Activated CD4-positive, CD25-positive, alpha-beta regulatory T cell treated with anti-CD3 and anti-CD28 coated beads, Interleukin-2, amount 50 U/mL, for 24 hours (primary cell): ENCODE measurements around the gene SIRPB2.
"Not testable (repeated sequence)": the region's sequence is repeated elsewhere in the genome, so short reads cannot be mapped to it uniquely, and the experiment has no call there.

Source experiments
- ATAC-seq, 2 donors: fragments of 150-1000 bp; cut with Tn5 transposase; one replicate each; pipeline ENCODE4 v1.10.0; 2021; ENCODE audit warnings: mild to moderate bottlenecking in 1 of 2, moderate library complexity in 1 of 2

The SIRPB2 gene

DNA sequence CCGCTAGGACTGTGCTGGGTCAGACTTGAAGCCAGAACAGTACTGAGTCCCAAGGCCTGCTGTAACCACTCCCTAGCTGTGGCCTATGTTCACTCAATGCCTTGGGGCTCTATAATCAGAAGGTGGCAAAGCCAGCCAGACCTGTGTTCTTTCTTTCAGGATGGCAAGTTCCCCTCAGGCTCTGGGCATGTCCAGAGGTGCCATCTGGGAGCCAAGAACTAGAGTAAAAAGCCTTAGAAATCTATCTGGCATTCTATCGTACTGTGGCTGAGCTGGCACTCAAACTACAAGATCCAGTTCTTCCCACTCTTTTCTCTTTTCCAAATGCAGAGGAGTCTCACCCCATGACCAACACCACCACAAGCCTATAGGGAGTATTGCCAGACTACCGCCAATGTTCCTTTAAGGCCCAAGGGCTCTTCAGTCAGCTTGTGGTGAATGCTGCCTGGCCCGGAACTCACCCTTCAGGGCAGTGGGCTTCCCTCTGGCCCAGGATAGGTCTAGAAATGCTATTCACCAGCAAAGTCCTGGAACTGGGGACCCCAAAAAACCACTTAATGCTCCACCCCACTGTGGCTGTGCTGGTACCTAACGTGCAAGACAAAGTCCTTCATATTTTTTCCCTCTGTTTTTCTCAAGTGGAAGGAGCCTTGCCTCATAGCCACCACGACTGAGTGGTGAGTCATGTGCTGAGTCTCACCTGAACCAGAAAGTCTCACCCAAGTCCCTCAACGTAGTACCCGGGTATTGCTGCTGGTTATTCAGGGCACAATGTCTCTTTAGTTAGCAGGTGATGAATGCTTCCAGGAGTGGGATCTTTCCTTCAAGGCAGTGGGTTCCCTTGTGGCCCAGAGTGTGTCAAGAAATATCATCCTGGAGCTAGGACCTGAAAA lies 8.6 kb upstream of the SIRPB2 start:
- no peak for ATAC-seq

DNA sequence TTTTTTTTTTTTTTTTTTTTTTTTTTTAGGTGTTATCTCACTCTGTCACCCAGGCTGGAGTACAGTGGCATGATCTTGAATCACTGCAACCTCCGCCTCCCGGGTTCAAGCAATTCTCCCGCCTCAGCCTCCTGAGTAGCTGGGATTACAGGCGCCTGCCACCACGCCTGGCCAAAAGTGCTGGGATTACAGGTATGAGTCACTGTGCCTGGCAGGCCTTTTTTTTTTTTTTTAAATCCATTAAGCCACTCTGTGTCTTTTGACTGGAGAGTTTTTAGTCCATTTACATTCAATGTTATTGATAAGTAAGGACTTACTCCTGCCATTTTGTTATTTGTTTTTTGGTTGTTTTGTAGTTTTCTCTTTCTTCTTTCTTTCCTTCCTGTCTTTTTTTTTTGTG lies 6.2 kb upstream of the SIRPB2 start:
- not testable (repeated sequence) for ATAC-seq

DNA sequence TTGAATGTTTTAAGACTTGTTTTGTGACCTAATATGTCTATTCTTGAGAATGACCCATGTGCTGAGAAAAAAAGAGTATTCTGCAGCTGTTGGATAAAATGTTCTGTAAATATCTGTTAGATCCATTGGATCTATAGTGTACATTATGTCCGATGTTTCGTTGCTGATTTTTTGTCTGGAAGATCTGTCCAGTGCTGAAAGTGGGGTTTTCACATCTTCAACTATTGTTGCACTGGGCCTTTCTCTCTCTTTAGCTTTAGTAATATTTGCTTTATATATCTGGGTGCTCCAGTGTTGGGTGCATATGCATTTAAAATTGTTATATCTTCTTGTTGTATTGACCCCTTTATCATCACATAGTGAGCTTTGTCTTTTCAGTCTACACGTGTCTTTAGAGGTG lies 5.7 kb upstream of the SIRPB2 start:
- ATAC-seq, result no peak

DNA sequence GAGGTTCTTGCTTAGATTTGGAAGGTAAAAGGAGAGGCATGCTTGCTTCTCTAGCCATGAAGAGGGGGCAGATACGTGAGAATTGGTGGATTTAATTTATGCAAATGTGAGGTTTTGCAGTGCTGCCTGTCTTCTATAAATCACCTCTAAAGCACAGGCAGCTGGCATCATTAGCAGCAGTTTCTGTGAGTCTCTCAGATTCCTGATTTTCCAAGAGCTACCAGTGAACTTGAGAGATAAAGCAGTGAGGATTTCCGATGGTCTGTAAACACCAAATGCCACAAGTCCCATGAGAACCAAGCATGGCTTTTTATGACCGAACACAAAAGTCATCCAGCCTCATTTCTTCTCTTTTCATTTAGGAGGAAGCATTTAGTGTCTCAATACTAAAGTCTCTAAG lies 3.2 kb upstream of the SIRPB2 start:
- no peak for ATAC-seq

DNA sequence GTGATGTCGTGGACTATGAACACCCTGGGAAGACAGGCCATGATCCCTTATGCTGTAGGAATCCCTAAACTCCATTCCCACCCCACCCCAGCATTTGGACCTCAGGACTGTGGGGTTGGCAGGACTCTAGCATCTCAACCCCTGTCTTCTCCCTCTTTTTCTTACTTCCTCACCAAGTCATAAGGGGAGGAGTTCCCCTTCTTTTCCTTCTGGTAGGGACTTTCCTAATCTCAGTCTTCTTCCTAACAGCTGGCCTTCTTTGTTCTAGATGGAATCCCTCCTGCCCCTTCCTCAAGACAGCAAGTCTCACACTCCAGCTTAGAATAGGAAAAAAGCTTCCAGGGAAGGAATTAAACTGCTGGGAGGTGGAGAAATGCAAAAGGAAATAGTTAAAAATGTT lies 2.3 kb upstream of the SIRPB2 start:
- no peak for ATAC-seq

DNA sequence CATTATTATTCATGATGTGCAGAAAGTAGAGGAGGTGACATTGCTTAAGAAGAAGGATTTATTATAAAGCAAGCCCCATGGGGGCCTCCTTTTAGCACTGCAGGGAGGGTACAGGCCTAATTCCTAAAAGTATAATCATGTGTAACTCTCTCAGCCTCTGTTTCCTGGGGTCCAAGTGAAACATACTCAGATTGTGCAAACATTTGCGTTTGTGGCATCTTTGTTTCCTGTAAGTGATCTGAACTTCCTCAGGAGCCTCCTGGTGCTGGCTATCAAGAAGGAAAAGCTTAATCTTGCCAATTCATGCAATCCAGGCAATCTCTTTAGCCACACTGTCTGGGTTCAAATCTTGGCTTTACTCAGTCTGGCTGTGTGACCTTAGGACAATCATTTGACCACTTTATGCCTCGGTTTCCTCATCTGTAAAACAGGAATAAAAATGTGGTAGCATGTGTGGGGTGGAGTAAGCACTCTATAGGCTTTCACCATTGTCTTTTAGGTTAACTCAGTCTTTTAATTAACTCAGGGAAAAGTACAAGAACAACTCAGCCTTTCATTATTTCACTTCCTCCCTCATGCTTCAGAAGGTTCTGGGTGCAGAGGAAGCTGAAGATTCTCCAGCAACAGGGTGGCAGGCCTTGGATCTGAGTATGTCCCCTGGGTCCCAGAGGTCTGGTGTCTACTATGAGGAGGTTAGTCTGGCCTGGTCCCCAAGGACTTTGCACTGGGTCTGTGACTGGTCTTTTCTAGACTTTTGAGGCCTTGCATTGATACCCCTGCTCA lies 831 bp upstream of the SIRPB2 start:
- no peak for ATAC-seq

DNA sequence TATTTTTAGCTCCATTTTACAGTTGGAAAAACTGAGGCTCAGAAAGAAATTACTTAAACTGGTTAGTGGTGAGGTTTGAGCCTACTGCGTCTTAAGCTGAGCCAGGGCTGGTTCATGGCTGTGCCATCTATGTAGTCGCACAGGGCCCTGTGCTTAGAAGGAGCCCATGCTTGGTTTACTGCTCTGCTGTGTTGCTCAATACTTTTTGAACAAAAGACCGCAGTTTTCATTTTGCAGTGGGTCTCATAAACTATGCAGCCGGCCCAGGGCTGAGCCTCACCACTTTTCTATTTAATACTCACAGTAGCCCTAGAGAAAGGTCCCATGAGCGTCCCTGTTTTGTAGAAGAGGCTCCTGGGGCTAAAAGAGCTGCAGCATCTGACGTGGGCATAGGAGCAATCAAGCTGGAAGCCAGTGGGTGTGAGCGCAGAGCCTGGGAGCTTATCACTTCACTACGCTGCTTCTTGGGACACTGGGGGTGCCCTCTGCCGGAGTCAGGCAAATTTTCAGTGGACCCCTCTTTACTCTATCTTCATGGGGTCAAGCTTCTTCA lies 501 bp downstream of the SIRPB2 start:
- no peak for ATAC-seq

DNA sequence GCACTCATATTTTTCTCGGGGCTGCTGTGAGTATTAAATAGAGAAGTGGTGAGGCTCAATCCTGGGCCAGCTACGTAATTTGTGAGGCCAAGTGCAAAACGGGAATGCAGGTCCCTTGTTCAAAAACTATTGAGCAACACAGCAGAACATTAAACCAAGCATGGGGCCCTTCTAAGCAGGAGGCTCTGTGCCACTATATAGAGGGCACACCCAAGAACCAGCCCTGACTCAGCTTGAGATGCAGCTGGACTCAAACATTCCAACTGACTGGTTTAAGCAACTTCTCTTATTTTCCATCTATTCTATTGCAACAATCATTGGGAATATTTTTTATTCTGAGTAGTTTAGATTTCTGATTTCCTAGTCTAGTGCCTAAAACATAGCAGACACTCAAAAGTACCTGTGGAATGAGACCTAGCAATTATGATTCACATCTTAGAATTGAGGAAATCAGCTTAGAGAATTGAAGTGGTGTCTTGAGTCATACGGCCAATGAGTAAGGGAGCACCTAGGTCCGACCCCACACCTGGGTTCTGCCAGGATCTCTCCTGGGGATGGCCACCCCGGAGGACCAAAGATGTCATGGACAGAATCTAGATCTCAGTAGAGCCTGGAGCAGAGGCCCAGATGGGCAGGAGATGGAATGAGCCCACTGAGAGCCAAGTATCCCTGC lies 1.3 kb downstream of the SIRPB2 start:
- ATAC-seq, result no peak

DNA sequence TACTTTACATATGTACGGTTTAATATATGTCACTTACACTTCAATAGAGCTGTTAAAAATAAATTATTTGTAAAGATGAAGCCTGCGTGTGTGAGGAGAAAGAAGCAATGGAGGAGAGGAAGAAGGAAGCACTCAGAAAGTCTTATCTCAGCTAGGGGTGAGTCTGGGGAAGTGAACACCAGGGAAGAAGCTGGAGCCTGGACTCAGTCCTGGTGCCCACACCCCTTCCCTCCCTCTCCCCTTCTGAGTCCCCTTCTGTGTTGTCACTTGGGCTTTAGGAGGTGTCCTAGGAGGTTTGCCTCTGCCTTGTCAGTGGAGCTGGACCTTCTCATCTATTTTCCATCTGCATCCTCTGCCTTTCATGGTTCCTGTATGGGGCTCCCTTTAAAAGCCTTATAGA lies 1.9 kb downstream of the SIRPB2 start:
- no peak for ATAC-seq

DNA sequence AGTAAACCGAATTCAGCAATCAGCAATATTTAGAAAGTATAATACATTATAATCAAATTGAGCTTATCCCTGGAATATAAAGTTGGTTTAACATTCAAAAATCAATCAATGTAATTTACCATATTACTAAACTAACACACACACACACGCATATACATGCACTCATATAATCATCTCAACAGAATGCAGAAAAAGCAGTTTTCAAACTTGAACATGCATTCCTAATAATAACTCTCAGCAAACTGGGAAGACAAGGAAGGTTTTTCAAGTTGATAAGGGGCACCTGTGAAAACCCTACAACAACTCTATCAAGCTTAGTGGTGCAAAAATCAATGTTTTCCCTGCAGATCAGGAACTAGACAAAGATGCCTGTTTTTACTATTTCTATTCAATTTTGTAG lies 4.7 kb downstream of the SIRPB2 start:
- no peak for ATAC-seq

DNA sequence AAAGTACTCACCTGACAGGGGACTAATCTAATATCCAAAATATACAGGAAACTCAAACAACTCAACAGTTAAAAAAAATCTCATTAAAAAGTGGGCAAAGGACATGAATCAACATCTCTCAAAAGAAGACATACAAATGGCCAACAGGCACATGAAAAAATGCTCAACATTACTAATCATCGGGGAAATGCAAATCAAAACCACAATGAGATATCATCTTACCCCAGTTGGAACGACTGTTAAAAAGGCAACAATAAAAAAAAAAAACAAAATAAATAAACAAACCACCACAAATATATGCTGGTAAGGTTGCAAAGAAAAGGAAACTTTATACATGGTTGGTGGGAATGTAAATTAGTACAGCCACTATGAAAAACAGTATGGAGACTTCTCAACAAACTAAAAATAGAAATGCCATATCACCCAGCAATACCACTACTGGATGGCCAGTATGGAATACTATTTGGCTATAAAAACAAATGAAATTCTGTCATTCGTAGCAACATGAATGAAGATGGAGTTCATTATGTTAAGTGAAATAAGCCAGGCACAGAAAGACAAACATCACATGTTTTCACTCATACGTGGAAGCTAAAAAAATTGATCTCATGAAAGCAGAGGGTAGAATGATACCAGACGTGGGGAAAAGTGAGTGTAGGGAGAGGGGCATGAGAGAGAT lies 6.6 kb downstream of the SIRPB2 start:
- ATAC-seq, result no peak

DNA sequence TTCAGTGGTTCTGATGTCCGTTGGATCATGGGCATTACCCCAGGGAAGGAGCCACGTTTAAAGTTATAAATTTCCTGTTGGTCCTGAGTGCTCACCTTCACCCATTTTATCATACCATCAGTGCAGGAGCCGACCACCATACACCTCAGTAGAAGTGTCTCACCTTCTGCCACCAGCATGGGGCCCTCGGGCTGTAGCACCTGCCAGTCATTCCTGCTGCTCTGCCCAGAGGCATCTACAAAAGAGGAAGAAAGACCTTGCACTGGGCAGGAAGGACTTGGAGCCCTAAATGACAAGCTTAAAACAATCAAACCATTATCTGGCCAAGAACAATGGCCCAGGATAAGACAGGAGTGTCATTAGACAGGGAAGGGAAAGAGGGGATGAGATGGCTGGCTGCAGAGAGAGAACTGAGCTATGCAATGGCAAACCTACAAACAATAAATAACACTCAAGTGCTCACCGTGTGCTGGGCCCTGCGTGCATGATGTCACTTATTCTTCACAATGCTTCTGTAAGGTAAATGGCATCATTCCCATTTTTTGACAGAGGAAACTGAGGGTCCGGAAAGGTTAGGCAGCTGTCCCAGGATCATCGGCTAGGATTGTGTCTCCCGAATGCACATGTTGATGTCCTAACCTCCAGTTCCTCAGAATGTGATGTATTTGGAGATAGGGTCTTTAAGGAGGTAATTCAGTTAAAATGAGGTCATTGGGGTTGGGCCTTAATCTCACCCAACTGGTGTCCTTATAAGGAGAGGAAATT lies 11.2 kb downstream of the SIRPB2 start:
- no peak for ATAC-seq

DNA sequence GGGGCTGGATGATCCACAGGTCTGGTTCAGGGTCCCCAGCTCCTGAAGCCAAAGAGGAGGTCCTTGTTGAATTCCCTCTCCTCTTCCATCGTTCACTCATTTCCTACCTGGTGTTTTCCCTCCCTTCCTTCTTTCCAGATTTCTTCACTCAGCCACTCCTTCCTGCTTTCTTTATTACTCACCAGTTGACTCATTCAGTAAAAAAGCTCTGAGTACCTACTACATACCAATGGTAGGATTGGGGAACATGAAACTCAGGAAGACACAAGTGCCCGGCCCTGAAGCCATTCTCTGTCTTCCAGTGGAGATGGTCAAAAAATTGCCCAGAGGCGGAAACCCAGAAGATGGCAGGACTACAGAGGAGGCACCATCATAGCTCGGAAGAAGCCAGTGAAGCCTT lies 12.7 kb downstream of the SIRPB2 start:
- ATAC-seq, result no peak

DNA sequence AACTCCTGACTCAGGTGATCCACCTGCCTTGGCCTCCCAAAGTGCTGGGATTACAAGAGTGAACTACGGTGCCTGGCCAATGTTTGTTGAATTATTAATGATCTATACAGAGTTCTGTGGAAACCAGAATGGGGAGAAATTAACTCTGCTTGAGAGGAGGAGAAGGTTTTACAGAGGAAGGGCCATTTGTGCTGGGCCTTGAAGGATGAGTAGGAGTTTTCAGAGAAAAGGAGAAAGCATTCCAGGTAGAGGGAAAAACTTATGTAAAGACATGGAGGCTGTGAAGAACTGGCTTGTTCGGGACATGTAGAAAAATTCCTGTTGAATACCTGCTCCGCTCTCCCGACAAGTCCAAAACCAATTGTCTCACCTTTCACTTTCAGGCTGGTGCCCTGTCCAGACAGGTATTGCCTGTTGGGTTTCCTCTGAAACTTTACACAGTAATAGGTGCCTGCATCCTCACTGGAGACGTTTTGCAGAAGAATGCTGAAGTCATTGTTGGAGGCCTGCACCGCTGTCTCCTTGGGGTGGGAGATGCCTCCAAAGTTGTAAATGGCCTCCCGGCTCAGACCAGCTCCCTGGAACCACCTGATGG lies 13.2 kb downstream of the SIRPB2 start:
- ATAC-seq, result no peak

DNA sequence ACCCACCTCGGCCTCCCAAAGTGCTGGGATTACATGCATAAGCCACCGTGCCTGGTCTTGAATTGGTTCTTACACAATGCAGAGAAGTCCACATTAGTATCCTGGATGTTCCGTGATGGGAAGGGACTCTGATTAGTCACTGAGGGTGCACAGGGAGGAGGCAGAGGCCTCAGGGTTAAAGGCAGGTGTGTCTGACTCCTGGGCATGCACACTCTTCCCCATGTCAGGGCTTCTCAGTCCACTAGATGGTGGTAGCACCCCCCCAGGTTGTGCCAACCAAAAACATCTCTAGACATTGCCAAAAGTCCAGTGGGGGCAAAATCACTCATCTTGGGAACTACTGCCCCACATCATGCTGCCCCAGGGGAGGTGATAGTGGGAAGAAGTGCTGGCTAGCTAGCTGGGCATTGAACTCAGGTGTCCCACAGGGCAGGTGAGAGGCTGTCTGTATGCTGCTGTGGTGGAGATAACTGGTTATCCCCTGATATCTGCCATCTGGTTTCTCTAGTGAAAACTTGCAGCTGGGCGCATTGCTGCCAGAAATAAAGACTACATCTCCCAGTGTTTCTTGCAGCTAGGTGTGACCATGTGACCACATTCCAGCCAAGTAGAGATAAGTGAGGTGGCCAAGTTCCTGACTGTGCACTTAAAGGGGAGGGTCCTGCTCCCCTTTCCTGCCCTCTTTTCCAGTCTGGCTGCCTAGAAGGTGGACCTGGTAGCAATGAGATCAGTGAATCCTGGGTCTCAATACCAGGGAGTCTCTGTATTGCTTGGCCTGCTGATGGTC lies 16.2 kb downstream of the SIRPB2 start:
- ATAC-seq, result no peak

DNA sequence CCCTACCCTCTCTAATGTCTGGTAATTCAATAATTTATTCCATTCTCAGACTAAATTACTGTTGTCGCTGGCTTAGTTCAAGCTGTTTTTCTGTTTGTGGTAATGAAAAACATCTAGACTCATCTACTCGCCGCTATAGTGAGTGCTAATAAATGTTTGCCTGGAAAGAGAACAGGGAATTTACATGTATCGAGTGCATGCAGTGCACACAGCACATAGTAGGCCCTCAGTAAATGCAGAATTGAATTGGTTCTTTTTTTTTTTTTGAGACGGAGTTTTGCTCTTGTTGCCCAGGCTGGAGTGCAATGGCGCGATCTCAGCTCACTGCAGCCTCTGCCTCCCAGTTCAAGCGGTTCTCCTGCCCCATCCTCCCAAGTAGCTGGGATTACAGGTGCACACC lies 16.9 kb downstream of the SIRPB2 start:
- no peak for ATAC-seq

DNA sequence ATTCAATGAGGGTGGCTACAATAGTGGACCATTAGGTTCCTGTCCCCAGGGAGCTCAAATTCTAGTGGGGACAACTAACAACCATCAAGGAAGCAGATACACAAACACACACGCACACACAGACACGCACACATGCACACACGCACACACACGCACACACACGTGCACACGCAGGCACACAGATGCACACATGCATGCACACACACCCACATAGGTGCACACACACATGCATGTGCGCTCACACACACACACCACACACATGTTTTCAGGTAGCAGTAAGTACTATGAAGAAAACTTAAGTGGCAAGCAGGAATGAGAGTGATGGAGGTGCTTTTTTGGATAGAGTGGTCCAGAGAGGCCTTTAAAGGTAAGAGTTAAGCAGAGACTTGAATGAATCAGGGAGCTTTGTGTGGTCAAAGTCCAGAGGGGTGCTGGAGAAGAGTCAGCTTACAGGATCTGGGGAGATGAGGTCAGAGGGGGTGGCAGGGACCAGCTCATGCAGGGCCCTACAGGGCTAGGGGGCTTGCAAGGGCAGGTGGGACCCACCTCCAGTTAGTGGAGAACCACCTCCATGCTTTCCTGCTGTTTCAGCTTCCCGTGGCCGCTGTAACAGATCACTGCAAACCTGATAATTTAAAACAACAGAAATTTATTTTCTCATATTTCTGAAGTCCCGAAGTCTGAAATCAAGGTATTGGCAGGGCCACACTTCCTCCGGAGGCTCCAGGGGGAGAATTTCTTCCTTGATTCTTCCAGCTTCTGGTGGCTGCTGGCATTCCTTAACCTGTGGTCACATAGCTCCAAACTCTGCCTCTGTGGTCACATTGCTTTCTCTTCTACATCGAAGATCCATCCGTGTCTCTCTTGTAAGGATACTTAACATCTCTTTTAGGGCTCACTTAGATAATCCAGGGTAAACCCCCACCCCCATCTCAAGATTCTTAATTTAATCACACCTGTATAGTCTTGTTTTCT lies 17.7 kb downstream of the SIRPB2 start:
- no peak for ATAC-seq

DNA sequence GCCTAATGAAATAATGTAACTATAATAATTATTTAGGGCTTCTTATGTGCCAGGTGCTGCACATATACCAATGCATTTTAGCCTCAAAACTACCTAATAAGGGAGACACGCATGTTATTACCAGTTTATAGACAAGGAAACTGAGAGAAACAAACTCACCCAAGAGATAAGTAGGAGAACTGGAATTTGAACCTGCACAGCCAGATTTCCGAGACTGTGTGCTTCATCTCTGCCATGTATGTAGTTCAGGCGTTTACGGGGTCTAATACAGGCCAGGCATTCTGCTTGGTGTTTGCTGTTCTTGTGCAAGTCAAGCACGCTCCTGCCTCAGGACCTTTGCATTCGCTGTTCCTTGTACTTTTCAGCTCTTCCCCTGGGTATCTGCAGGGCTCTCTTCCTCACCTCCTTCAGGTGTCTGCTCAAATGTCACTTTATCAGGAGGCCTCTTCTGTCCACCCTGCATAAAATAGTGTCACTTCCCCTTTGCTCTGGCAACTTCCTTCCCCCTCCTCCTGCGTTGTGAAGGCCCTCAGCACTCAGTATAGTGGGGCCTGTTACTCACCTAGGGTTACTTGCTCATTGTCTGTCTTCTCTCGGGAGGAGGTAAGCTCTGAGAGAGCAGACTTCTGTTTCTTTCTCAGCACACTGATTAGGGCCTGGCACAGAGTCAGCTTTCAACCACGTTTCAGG lies 18.5 kb downstream of the SIRPB2 start:
- ATAC-seq, result no peak

DNA sequence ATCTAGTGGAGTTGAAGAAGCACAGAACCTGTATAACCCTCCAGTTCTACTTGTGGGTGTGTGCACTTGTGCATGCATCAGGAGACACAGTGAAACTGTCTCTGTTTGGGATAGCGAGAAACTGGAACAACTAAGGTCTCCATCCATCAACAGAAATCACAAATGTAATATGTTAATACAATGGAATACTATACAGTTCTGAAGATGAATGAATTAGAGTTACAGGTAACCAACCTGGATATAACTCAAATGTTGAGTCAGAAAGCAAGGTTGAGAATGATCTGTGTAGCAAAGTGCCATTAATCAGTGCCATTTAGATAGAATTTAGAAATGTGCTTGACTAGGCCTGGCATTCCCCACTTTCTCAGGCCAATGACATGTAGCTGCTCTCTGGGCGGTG lies 20.0 kb downstream of the SIRPB2 start:
- ATAC-seq, result no peak
